IMR-90 (cell line): ENCODE measurements around the gene ARID4B. TPM values are rescaled to one million over a fixed set of nuclear protein-coding genes. Genes with fewer than 3 reads are reported as not detected.

ENCODE experiments used
- ATAC-seq: fragments of 200-7000 bp; cut with Tn5 transposase; 2 replicates; pipeline ENCODE4 v1.9.1; 2020; ENCODE audit warnings: low read depth, mild to moderate bottlenecking, moderate library complexity
- BruUV-seq: library from RNA; stranded (reverse); fragments of 400-500 nt; replicated peaks from 2 replicates; lab custom pipeline; 2021; lab: Mats Ljungman, UMichigan
- CTCF ChIA-PET: fragments of 300-600 bp; formaldehyde crosslinking; extraction: SDS; loops from one replicate; lab custom pipeline; 2021; ENCODE audit warnings: antibody characterized with exemption; lab: Yijun Ruan, JAX
- POLR2A ChIA-PET: fragments of 300-600 bp; sonication (Branson Sonifier 250); formaldehyde crosslinking; loops from one replicate; lab custom pipeline; 2022; ENCODE audit warnings: antibody characterized with exemption; ENCODE audit not compliant: unreplicated experiment; lab: Charles Lee
- DNase-seq: peaks from one replicate; pipeline ENCODE4 v3.0.0; 2013
- H2AFZ ChIP-seq: replicated peaks from 2 replicates; pipeline ENCODE3; 2013; ENCODE audit warnings: low read length, mild to moderate bottlenecking; ENCODE audit not compliant: poor library complexity
- H2AK5ac ChIP-seq: 2 replicates; pipeline ENCODE4 v1.6.1; 2013; ENCODE audit warnings: low read depth, low read length, inconsistent platforms
- H2AK9ac ChIP-seq: replicated peaks from 2 replicates; pipeline ENCODE3; 2013; ENCODE audit warnings: mild to moderate bottlenecking, low read depth, low read length, moderate library complexity; ENCODE audit not compliant: poor library complexity
- H2BK120ac ChIP-seq: 2 replicates; pipeline ENCODE4 v1.6.1; 2013; ENCODE audit warnings: low read depth, low read length, inconsistent platforms
- H2BK15ac ChIP-seq: 3 replicates; pipeline ENCODE4 v1.6.1; 2013; ENCODE audit warnings: low read depth, low read length, inconsistent platforms
- H2BK20ac ChIP-seq: 2 replicates; pipeline ENCODE4 v1.6.1; 2013; ENCODE audit warnings: low read depth, mild to moderate bottlenecking, inconsistent platforms, low read length, moderate library complexity
- H2BK5ac ChIP-seq: 2 replicates; pipeline ENCODE4 v1.6.1; 2013; ENCODE audit warnings: mild to moderate bottlenecking, low read depth, low read length, inconsistent platforms; ENCODE audit not compliant: poor library complexity, severe bottlenecking
- H3K14ac ChIP-seq: replicated peaks from 2 replicates; pipeline ENCODE4 v1.6.1; 2013; ENCODE audit warnings: low read depth, low read length, inconsistent platforms
- H3K18ac ChIP-seq: 2 replicates; pipeline ENCODE4 v1.6.1; 2013; ENCODE audit warnings: low read depth, low read length, control low read depth
- H3K23ac ChIP-seq: 2 replicates; pipeline ENCODE4 v1.6.1; 2013; ENCODE audit warnings: low read depth, low read length, inconsistent platforms
- H3K27ac ChIP-seq: 2 replicates; pipeline ENCODE4 v1.5.1; 2013; ENCODE audit warnings: mild to moderate bottlenecking, control low read depth, low read length; ENCODE audit not compliant: insufficient read depth
- H3K27me3 ChIP-seq: 2 replicates; pipeline ENCODE4 v1.6.1; 2013; ENCODE audit warnings: low read length; ENCODE audit not compliant: control insufficient read depth, insufficient read depth
- H3K36me3 ChIP-seq: 2 replicates; pipeline ENCODE4 v1.6.1; 2013; ENCODE audit warnings: low read length, mixed read lengths; ENCODE audit not compliant: control insufficient read depth, insufficient read depth
- H3K4ac ChIP-seq: 2 replicates; pipeline ENCODE4 v1.6.1; 2013; ENCODE audit warnings: low read depth, low read length, inconsistent platforms
- H3K4me1 ChIP-seq: 2 replicates; pipeline ENCODE4 v1.6.1; 2013; ENCODE audit warnings: low read length, mixed read lengths; ENCODE audit not compliant: control insufficient read depth, insufficient read depth
- H3K4me2 ChIP-seq: 2 replicates; pipeline ENCODE4 v1.6.1; 2013; ENCODE audit warnings: low read depth, mild to moderate bottlenecking, control low read depth, low read length, moderate library complexity
- H3K4me3 ChIP-seq: 2 replicates; pipeline ENCODE4 v1.5.1; 2013; ENCODE audit warnings: low read depth, mild to moderate bottlenecking, control low read depth, low read length, moderate library complexity; ENCODE audit not compliant: insufficient read depth
- H3K56ac ChIP-seq: 2 replicates; pipeline ENCODE4 v1.6.1; 2013; ENCODE audit warnings: low read length, inconsistent platforms; ENCODE audit not compliant: insufficient read depth; ENCODE audit errors: extremely low read depth
- H3K79me1 ChIP-seq, 2 experiments: 2 replicates each; pipeline ENCODE4 v1.6.1; 2013; ENCODE audit warnings: low read length in 2 of 2, inconsistent platforms in 1 of 2, low read depth in 1 of 2
- H3K9ac ChIP-seq: 2 replicates; pipeline ENCODE4 v1.6.1; 2013; ENCODE audit warnings: low read depth, low read length, control low read depth
- H3K9me1 ChIP-seq: 2 replicates; pipeline ENCODE4 v1.6.1; 2013; ENCODE audit warnings: low read length, inconsistent platforms; ENCODE audit not compliant: insufficient read depth
- H3K9me3 ChIP-seq: 2 replicates; pipeline ENCODE4 v1.6.1; 2013; ENCODE audit warnings: low read length; ENCODE audit not compliant: control insufficient read depth, insufficient read depth
- H4K20me1 ChIP-seq: 2 replicates; pipeline ENCODE4 v1.6.1; 2013; ENCODE audit warnings: low read length, inconsistent platforms; ENCODE audit not compliant: insufficient read depth
- H4K5ac ChIP-seq: 2 replicates; pipeline ENCODE4 v1.6.1; 2013; ENCODE audit warnings: mild to moderate bottlenecking, low read depth, low read length, control low read depth
- H4K8ac ChIP-seq, 2 experiments: 2 replicates each; pipeline ENCODE4 v1.6.1; 2013; ENCODE audit warnings: low read depth in 2 of 2, low read length in 2 of 2, control low read depth in 1 of 2, inconsistent platforms in 1 of 2
- H4K91ac ChIP-seq: 2 replicates; pipeline ENCODE4 v1.6.1; 2013; ENCODE audit warnings: low read depth, low read length, inconsistent platforms; ENCODE audit not compliant: insufficient read depth
- BHLHE40 ChIP-seq: fragments of 150-350 bp; IDR thresholded peaks from 2 replicates; pipeline ENCODE4 v1.6.1; 2016; ENCODE audit warnings: mild to moderate bottlenecking, low read depth, low read length
- CEBPB ChIP-seq: IDR thresholded peaks from 2 replicates; pipeline ENCODE4 v1.6.1; 2012; ENCODE audit warnings: low read depth, low read length, improper control_type of control experiment
- FOS ChIP-seq: fragments of 150-350 bp; IDR thresholded peaks from 2 replicates; pipeline ENCODE4 v1.6.1; 2016; ENCODE audit warnings: low read depth, low read length
- MAFK ChIP-seq: IDR thresholded peaks from 2 replicates; pipeline ENCODE4 v1.6.1; 2012; ENCODE audit warnings: low read depth, low read length, improper control_type of control experiment
- MAZ ChIP-seq: IDR thresholded peaks from 2 replicates; pipeline ENCODE4 v1.6.1; 2012; ENCODE audit warnings: low read depth, mild to moderate bottlenecking, low read length, improper control_type of control experiment, moderate library complexity, borderline replicate concordance
- MXI1 ChIP-seq: IDR thresholded peaks from 2 replicates; pipeline ENCODE4 v1.6.1; 2012; ENCODE audit warnings: low read depth, mild to moderate bottlenecking, low read length, moderate library complexity, borderline replicate concordance
- NFE2L2 ChIP-seq: fragments of 150-350 bp; IDR thresholded peaks from 2 replicates; pipeline ENCODE4 v1.6.1; 2016; ENCODE audit warnings: low read depth, mild to moderate bottlenecking, low read length
- POLR2A ChIP-seq: IDR thresholded peaks from 2 replicates; pipeline ENCODE4 v1.6.1; 2012; ENCODE audit warnings: mild to moderate bottlenecking, low read depth, low read length
- RAD21 ChIP-seq: IDR thresholded peaks from 2 replicates; pipeline ENCODE4 v1.6.1; 2012; ENCODE audit warnings: low read length, improper control_type of control experiment
- RCOR1 ChIP-seq: IDR thresholded peaks from 2 replicates; pipeline ENCODE4 v1.6.1; 2012; ENCODE audit warnings: mild to moderate bottlenecking, low read length, improper control_type of control experiment; ENCODE audit not compliant: insufficient replicate concordance
- RFX5 ChIP-seq: IDR thresholded peaks from 2 replicates; pipeline ENCODE4 v1.8.0; 2012; ENCODE audit warnings: low read depth, mild to moderate bottlenecking, low read length, moderate library complexity
- SMC3 ChIP-seq: fragments of 150-350 bp; IDR thresholded peaks from 2 replicates; pipeline ENCODE4 v1.6.1; 2016; ENCODE audit warnings: low read depth, mild to moderate bottlenecking, antibody characterized with exemption, low read length, moderate library complexity
- WGBS, 2 experiments: methylation state at CpG; one replicate each; pipeline versions ENCODE4 v1.1.5 to v1.1.7; 2013; ENCODE audit warnings: missing lambda C conversion rate in 2 of 2; ENCODE audit not compliant: insufficient read length in 1 of 2; ENCODE audit errors: extremely low coverage in 2 of 2; 5-methylcytosine and 5-hydroxymethylcytosine counted together
- dilution Hi-C: fragments of 300-500 bp; cut with HindIII; formaldehyde crosslinking; loops from one replicate; pipeline ENCODE4 v1.14.3; 2018; ENCODE audit warnings: low sequenced_read_pairs; ENCODE audit not compliant: unreplicated experiment
- in situ Hi-C: fragments of 300-500 bp; cut with MboI; formaldehyde crosslinking; loops from 3 replicates; pipeline ENCODE4 v1.14.3; 2019; ENCODE audit warnings: low sequenced_read_pairs, inconsistent platforms, mixed read lengths
- intact Hi-C: fragments of 100-400 bp; cut with micrococcal nuclease; formaldehyde crosslinking; loops from 2 replicates; pipeline ENCODE4 v1.10.0; 2022
- polyA plus RNA-seq, 3 experiments: library from polyadenylated mRNA; depleted of rRNA; stranded (reverse); fragments of >200 nt; gene quantifications; 2 replicates each; pipeline ENCODE4 v1.2.3, GENCODE V29; 2012; ENCODE audit warnings: low replicate concordance in 1 of 3
- total RNA-seq: library from RNA; depleted of rRNA; stranded (reverse); fragments of >200 nt; gene quantifications from 2 replicates; pipeline ENCODE4 v1.2.3, GENCODE V29; 2012
- TF ChIP-seq, protein P1 (sequence below): fragments of 150-350 bp; IDR thresholded peaks from 2 replicates; pipeline ENCODE4 v1.6.1; 2016; ENCODE audit warnings: low read depth, mild to moderate bottlenecking, low read length, moderate library complexity, borderline replicate concordance
- TF ChIP-seq, protein P2 (sequence below): conservative IDR thresholded peaks from 2 replicates; pipeline ENCODE4 v1.5.1; 2012; ENCODE audit warnings: mild to moderate bottlenecking, low read depth, low read length, improper control_type of control experiment
- TF ChIP-seq, protein P3 (sequence below): fragments of 150-350 bp; IDR thresholded peaks from 2 replicates; pipeline ENCODE4 v1.6.1; 2017; ENCODE audit warnings: mild to moderate bottlenecking, antibody characterized with exemption, low read length, low read depth

The ARID4B gene
- total and polyA plus RNA-seq, 2 of the 4 experiments (the other 2 are of a cell fraction): 8.5 to 16.0 TPM

DNA sequence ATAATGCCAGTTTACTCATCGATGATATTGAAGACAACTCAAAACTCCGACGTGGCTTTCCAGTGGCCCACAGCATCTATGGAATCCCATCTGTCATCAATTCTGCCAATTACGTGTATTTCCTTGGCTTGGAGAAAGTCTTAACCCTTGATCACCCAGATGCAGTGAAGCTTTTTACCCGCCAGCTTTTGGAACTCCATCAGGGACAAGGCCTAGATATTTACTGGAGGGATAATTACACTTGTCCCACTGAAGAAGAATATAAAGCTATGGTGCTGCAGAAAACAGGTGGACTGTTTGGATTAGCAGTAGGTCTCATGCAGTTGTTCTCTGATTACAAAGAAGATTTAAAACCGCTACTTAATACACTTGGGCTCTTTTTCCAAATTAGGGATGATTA is 14.1 kb upstream of the ARID4B start:
- H3K4me1 ChIP-seq: peaks cover under 1% of the 10 kb centered on the region; the same call in 1 of the 2 replicates
- H2BK120ac ChIP-seq: no peak overlapping the region
- H3K36me3 ChIP-seq: peaks cover 18% of the 10 kb centered on the region; the same call in 1 of the 2 replicates
- H2AK9ac ChIP-seq: no peak overlapping the region
- dilution Hi-C loops (no loop called here), in situ Hi-C loops (no loop called here), intact Hi-C loops (no loop called here)
- no peaks in the 10 kb centered on the region for H3K9me1 ChIP-seq
- H3K4me2 ChIP-seq: no peak overlapping the region
- no peak overlapping the region for H4K91ac ChIP-seq
- BruUV-seq: no TSS peak
- no peaks in the 10 kb centered on the region for H3K9me3 ChIP-seq
- H3K56ac ChIP-seq: no peak overlapping the region
- WGBS, 2 experiments: no CpG with 5 or more reads among the region's 6 CpGs
- peaks cover 5 to 13% of the 10 kb centered on the region in 2 experiments; a peak in 3 of 4 replicates for H3K79me1 ChIP-seq
- H4K8ac ChIP-seq: no peak overlapping the region
- no peak overlapping the region for H3K4me3 ChIP-seq
- H2AK5ac ChIP-seq: no peak overlapping the region
- no peak overlapping the region for H3K18ac ChIP-seq
- no peak overlapping the region for H2BK20ac ChIP-seq
- H2BK5ac ChIP-seq: no peak overlapping the region
- DNase-seq: no peak
- H4K20me1 ChIP-seq: no peaks in the 10 kb centered on the region
- no peak for TF ChIP-seq SMC3
- no peak for TF ChIP-seq MXI1
- no peak for TF ChIP-seq POLR2A
- no peak for TF ChIP-seq MAZ
- no peak for TF ChIP-seq RFX5
- TF ChIP-seq, protein P1, sequence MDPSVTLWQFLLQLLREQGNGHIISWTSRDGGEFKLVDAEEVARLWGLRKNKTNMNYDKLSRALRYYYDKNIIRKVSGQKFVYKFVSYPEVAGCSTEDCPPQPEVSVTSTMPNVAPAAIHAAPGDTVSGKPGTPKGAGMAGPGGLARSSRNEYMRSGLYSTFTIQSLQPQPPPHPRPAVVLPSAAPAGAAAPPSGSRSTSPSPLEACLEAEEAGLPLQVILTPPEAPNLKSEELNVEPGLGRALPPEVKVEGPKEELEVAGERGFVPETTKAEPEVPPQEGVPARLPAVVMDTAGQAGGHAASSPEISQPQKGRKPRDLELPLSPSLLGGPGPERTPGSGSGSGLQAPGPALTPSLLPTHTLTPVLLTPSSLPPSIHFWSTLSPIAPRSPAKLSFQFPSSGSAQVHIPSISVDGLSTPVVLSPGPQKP: no peak
- TF ChIP-seq NFE2L2: no peak
- no peak for TF ChIP-seq RAD21
- no peak for TF ChIP-seq RCOR1
- TF ChIP-seq MAFK: no peak
- TF ChIP-seq, protein P2, sequence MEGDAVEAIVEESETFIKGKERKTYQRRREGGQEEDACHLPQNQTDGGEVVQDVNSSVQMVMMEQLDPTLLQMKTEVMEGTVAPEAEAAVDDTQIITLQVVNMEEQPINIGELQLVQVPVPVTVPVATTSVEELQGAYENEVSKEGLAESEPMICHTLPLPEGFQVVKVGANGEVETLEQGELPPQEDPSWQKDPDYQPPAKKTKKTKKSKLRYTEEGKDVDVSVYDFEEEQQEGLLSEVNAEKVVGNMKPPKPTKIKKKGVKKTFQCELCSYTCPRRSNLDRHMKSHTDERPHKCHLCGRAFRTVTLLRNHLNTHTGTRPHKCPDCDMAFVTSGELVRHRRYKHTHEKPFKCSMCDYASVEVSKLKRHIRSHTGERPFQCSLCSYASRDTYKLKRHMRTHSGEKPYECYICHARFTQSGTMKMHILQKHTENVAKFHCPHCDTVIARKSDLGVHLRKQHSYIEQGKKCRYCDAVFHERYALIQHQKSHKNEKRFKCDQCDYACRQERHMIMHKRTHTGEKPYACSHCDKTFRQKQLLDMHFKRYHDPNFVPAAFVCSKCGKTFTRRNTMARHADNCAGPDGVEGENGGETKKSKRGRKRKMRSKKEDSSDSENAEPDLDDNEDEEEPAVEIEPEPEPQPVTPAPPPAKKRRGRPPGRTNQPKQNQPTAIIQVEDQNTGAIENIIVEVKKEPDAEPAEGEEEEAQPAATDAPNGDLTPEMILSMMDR: no peak
- TF ChIP-seq, protein P3, sequence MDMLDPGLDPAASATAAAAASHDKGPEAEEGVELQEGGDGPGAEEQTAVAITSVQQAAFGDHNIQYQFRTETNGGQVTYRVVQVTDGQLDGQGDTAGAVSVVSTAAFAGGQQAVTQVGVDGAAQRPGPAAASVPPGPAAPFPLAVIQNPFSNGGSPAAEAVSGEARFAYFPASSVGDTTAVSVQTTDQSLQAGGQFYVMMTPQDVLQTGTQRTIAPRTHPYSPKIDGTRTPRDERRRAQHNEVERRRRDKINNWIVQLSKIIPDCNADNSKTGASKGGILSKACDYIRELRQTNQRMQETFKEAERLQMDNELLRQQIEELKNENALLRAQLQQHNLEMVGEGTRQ: no peak
- TF ChIP-seq BHLHE40: no peak
- TF ChIP-seq FOS: no peak
- no peak for TF ChIP-seq CEBPB
- H3K23ac ChIP-seq: no peak overlapping the region
- H3K14ac ChIP-seq: no peak overlapping the region
- ATAC-seq: no peak
- no peak overlapping the region for H2BK15ac ChIP-seq
- no peak overlapping the region for H4K5ac ChIP-seq
- H2AFZ ChIP-seq: no peak overlapping the region
- no peaks in the 10 kb centered on the region for H3K27me3 ChIP-seq
- POLR2A ChIA-PET: no interaction called here
- CTCF ChIA-PET: interaction anchor here (1.0 kb wide), 1 partner anchor 75 kb away, joined by 4 read pairs; no protein-coding TSS in a partner anchor
- H3K4ac ChIP-seq: no peak overlapping the region
- H3K27ac ChIP-seq: no peak overlapping the region
- H3K9ac ChIP-seq: no peak overlapping the region
